Activated naive CD4-positive, alpha-beta T cell treated with anti-CD3 and anti-CD28 coated beads, Interleukin-2, amount 50 U/mL, for 72 hours (primary cell): ENCODE measurements around the gene TGM6. TPM values are rescaled to one million over a fixed set of nuclear protein-coding genes. Genes with fewer than 3 reads are reported as not detected.

ENCODE experiments used
- ATAC-seq, 2 donors: fragments of 150-1000 bp; cut with Tn5 transposase; 2 replicates each; pipeline ENCODE4 v1.10.0; 2021; ENCODE audit warnings: mild to moderate bottlenecking in 2 of 2, moderate library complexity in 2 of 2
- DNase-seq, 2 donors: peaks; one replicate each; pipeline ENCODE4 v3.0.0; 2021 to 2022; ENCODE audit warnings: low spot score in 2 of 2
- H3K27ac Mint-ChIP-seq, 2 donors: one replicate each; pipeline ENCODE4 v1.8.0; 2022; ENCODE audit warnings: mild to moderate bottlenecking in 2 of 2, mixed read lengths in 2 of 2
- H3K36me3 Mint-ChIP-seq, 2 donors: one replicate each; pipeline ENCODE4 v1.8.0; 2022; ENCODE audit warnings: mixed read lengths in 2 of 2
- H3K9me3 Mint-ChIP-seq, 2 donors: one replicate each; pipeline ENCODE4 v1.8.0; 2022; ENCODE audit warnings: mixed read lengths in 2 of 2
- total RNA-seq, 2 donors: library from RNA; stranded (reverse); gene quantifications; one replicate each; pipeline ENCODE4 v1.2.3, GENCODE V29; 2022

The TGM6 gene
- total RNA-seq, 2 donors from 2014 or later = not detected

- ATAC-seq (peak; percentile 42 to 46), DNase-seq (no peak)
- peaks cover 0 to 4% of the 10 kb centered on the region in 2 donors for H3K9me3 Mint-ChIP-seq
- no peaks in the 10 kb centered on the region for H3K36me3 Mint-ChIP-seq
- no peak overlapping the region for H3K27ac Mint-ChIP-seq
These were observed 5.9 kb downstream of the TGM6 start for GRCh38 chr20:2386516-2387179.

DNA sequence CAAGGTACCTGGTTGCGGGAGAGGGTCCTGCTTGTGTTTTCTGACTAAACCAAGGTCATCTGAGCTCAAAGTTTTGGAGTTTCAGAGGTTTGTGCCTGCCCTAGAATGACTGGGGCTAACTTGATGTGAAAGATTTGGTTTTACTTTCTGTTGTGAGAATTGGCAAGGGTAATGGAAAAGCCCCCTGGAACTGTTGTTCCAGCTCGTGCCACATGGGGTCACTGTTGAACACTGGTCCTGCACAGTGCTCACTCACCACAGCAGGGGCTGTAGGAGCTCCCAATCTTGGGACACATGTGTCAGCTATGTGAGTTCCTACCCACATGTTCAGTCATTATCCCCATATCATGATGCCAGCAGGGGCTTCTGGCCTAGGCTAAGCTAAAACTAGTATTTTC lies 6.5 kb downstream of the TGM6 start:
- no peak overlapping the region for H3K27ac Mint-ChIP-seq
- no peaks in the 10 kb centered on the region for H3K36me3 Mint-ChIP-seq
- DNase-seq (peak in 1 of 2 donors; percentile 78), ATAC-seq (peak; percentile 77 to 88)
- peaks cover 0 to 4% of the 10 kb centered on the region in 2 donors for H3K9me3 Mint-ChIP-seq

DNA sequence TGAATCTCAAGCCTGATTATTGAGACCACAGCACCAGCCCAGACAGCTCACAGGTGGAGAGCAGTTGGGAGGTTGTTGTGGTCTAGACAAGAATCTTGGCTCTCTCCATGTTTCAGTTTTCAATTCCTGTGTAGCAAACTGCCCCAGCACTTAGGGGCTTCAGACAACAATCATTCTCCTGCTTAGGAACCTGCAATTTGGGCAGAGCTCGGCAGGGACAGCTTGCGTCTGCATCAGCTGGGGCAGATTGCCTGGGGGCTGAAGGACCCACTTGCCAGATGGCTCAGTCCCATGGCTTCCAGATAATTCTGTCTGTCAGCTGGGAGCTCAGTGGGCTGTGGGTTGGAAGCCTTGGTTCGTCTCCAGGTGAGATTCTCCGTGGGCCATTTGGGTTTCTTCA lies 6.9 kb downstream of the TGM6 start:
- H3K36me3 Mint-ChIP-seq = no peaks in the 10 kb centered on the region
- peaks cover 0 to 4% of the 10 kb centered on the region in 2 donors for H3K9me3 Mint-ChIP-seq
- ATAC-seq = peak in 1 of 2 donors; percentile 49
- DNase-seq = no peak
- no peak overlapping the region for H3K27ac Mint-ChIP-seq

DNA sequence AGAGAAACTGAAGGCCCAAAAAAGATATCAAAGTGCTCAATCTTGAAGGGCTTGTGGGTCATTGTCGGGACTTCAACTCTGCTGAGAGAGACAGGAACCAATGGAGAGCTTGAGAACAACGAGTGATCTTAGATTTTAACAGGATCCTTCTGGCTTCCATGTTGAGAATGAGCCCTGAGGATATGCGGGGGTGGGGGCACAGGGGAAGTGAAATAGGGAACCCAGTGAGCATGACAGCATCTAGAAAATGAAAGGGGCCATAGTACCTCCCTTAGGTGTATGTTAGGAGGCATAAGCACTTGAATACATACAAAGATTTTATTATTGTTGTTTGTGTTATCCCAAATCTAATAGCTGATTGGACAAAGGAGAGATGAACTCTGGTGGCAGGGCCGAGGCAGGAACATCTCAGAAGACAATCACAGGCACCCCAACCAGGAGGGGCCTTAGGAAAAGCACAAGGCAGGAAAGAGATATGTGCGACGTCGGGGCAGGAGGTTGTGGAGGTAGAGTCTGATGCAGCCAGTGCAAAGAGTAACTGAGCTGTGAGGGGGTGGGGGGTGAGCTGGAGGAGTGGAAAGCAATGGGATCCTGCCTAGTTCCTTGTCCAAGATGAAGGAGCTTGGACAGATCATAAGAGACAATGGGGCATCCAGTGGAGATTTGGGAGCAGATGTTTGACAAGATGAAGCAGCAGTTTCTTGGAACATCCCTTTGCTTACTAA lies 10.4 kb downstream of the TGM6 start:
- H3K27ac Mint-ChIP-seq = no peak overlapping the region

DNA sequence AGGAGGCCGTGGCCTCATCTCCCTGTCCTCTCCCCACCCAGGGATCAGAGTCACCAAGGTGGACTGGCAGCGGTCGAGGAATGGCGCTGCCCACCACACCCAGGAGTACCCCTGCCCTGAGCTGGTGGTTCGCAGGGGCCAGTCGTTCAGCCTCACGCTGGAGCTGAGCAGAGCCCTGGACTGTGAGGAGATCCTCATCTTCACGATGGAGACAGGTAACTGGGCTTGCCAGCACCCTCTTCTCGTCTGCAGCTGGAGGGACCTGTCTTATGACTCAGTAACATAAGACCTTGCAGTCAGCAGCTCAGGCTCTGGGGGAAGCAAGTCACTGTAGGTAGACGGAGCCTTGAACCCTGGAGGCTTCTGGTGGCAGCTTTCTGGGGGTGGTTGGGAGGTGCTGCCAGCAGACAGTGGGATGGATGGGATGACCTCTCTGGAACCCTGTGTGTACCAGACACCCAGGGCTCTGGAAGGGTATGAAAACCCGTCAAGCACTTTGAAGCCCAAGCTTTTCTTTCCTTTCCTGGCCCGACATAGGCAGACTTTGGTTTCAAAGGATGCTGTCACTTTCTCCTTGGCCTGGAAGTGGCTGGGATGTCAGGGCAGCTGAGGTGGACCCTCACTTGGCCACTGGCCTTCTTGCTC lies 13.8 kb downstream of the TGM6 start:
- DNase-seq (no peak), ATAC-seq (no peak)
- Mint-ChIP-seq H3K36me3 (no peaks in the 10 kb centered on the region), H3K9me3 (no peaks in the 10 kb centered on the region), H3K27ac (no peak overlapping the region)

More for the DNA sequence above, 10.4 kb downstream of the TGM6 start:
- peaks cover 0 to 4% of the 10 kb centered on the region in 2 donors for H3K9me3 Mint-ChIP-seq
- H3K36me3 Mint-ChIP-seq = no peaks in the 10 kb centered on the region
- ATAC-seq (no peak), DNase-seq (no peak)

DNA sequence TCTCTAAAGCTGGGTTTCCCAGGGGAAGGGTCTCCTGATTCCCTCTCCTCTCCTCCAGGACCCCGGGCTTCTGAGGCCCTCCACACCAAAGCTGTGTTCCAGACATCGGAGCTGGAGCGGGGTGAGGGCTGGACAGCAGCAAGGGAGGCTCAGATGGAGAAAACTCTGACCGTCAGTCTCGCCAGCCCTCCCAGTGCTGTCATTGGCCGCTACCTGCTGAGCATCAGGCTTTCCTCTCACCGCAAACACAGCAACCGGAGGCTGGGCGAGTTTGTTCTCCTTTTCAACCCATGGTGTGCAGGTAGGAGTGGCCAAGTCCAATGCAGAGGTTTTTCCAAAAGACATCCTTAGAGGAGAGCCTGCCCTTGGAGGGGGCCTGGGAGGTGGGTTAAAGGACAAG lies 14.4 kb downstream of the TGM6 start:
- Mint-ChIP-seq H3K27ac (no peak overlapping the region), H3K9me3 (no peaks in the 10 kb centered on the region), H3K36me3 (no peaks in the 10 kb centered on the region)
- ATAC-seq (no peak), DNase-seq (no peak)

GRCh38 chr20:2396241-2396814 lies 15.6 kb downstream of the TGM6 start:
- H3K9me3 Mint-ChIP-seq = no peaks in the 10 kb centered on the region
- no peak overlapping the region for H3K27ac Mint-ChIP-seq
- ATAC-seq = no peak
- no peak for DNase-seq
- no peaks in the 10 kb centered on the region for H3K36me3 Mint-ChIP-seq

DNA sequence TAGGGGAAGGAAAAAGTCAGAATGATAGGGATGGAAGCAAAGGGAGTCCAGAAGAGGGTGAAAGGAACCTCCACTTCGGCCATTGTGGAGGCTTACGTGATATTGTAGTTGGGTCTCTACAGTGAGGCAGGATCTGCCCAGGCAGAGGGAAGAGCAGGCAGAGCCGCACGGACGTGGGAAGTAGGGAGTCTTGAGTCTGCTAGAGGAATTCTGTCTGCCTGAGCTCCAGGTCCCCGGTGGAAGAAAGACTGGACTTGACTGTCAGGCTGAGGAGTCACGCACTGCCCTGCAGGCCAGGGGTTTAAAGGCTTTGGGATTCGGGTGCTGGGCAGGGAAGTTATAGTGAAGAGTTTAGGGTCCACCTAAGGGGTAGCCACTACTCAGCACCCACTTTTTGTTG lies 16.4 kb downstream of the TGM6 start:
- no peak for DNase-seq
- no peak for ATAC-seq
- H3K9me3 Mint-ChIP-seq = no peaks in the 10 kb centered on the region
- H3K36me3 Mint-ChIP-seq = no peaks in the 10 kb centered on the region
- no peak overlapping the region for H3K27ac Mint-ChIP-seq

GRCh38 chr20:2397595-2398145 lies 17.0 kb downstream of the TGM6 start:
- Mint-ChIP-seq H3K27ac (no peak overlapping the region), H3K9me3 (no peaks in the 10 kb centered on the region), H3K36me3 (no peaks in the 10 kb centered on the region)
- no peak for DNase-seq
- no peak for ATAC-seq

DNA sequence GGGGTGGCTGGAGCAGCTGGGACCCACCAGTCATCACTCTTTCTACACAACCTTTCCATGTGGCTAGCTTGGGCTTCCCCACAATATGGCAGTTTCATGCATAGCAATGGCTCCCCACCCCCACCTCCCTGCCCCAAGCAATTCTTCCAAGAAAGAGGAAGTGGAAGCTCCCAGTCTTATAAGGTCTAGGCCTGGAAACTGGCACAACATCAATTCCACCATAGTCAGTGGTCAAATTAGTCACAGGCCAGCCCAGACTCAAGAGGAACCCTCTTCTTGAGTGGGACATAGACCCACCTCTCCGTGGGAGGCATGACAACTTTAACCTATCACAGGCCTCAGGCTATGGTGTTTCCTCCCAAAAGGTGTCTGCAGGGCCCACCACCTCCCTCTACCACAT lies 17.7 kb downstream of the TGM6 start:
- ATAC-seq = no peak
- no peak for DNase-seq
- no peaks in the 10 kb centered on the region for H3K9me3 Mint-ChIP-seq
- H3K27ac Mint-ChIP-seq = no peak overlapping the region
- no peaks in the 10 kb centered on the region for H3K36me3 Mint-ChIP-seq

DNA sequence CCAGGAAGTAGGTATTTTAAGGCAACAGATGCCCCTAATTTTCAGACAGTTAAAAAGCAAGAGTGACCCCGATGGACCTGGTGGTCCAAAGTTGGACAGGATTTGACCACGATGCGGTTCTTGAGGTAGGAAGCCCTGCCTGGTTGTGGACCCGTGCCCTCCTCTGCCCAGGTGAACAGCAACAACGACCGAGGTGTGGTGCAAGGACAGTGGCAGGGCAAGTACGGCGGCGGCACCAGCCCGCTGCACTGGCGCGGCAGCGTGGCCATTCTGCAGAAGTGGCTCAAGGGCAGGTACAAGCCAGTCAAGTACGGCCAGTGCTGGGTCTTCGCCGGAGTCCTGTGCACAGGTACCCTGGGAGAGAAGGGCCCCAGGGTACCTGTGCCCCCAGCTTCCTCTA lies 18.7 kb downstream of the TGM6 start:
- ATAC-seq (no peak), DNase-seq (no peak)
- Mint-ChIP-seq H3K27ac (no peak overlapping the region), H3K36me3 (no peaks in the 10 kb centered on the region), H3K9me3 (no peaks in the 10 kb centered on the region)

GRCh38 chr20:2400290-2400689 lies 19.6 kb downstream of the TGM6 start:
- DNase-seq (no peak), ATAC-seq (no peak)
- Mint-ChIP-seq H3K36me3 (peaks cover 0 to 4% of the 10 kb centered on the region in 2 donors), H3K9me3 (peaks cover 0 to 3% of the 10 kb centered on the region in 2 donors), H3K27ac (no peak overlapping the region)

GRCh38 chr20:2401527-2401926 lies 20.8 kb downstream of the TGM6 start:
- DNase-seq = no peak
- Mint-ChIP-seq H3K36me3 (peaks cover 0 to 9% of the 10 kb centered on the region in 2 donors), H3K27ac (no peak overlapping the region), H3K9me3 (peaks cover 0 to 12% of the 10 kb centered on the region in 2 donors)
- no peak for ATAC-seq

- no peak for ATAC-seq
- Mint-ChIP-seq H3K9me3 (peaks cover 0 to 12% of the 10 kb centered on the region in 2 donors), H3K27ac (no peak overlapping the region), H3K36me3 (peaks cover 0 to 9% of the 10 kb centered on the region in 2 donors)
- DNase-seq = no peak
These were observed 21.7 kb downstream of the TGM6 start for GRCh38 chr20:2402271-2402980.

DNA sequence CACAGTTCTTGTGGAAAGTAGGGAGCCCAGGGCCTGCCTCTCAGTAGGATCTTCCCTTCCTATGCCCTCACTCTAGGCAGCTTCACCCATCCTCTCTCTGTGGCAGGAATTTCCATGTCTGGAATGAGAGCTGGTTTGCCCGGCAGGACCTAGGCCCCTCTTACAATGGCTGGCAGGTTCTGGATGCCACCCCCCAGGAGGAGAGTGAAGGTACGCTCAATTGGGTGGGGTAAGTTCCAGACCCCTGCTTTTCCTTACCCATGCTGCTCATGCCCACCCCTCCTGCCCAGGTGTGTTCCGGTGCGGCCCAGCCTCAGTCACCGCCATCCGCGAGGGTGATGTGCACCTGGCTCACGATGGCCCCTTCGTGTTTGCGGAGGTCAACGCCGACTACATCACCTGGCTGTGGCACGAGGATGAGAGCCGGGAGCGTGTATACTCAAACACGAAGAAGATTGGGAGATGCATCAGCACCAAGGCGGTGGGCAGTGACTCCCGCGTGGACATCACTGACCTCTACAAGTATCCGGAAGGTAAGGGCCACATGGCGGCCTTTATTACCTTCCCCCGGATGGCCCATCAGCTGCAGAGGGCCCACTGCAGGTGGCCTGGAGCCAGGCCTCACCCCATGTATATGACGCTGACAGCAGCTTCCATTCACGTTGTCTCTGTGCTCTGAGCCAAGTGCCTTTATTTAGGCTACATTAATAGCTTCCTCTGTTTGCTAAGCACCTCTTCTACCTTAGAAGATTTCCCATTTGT lies 22.8 kb downstream of the TGM6 start:
- no peak overlapping the region for H3K27ac Mint-ChIP-seq
- no peak for DNase-seq
- H3K9me3 Mint-ChIP-seq = peaks cover 0 to 12% of the 10 kb centered on the region in 2 donors
- H3K36me3 Mint-ChIP-seq = peaks cover 0 to 9% of the 10 kb centered on the region in 2 donors
- ATAC-seq = no peak

- Mint-ChIP-seq H3K36me3 (peaks cover 0 to 9% of the 10 kb centered on the region in 2 donors), H3K27ac (no peak overlapping the region), H3K9me3 (peaks cover 0 to 12% of the 10 kb centered on the region in 2 donors)
- DNase-seq (no peak), ATAC-seq (no peak)
These were observed 25.0 kb downstream of the TGM6 start for GRCh38 chr20:2405693-2406065.
